ENCODE data around the gene ERICH6.

ERICH6 gene

GRCh38 chr3:150736903-150737832 lies 33.4 kb upstream of the ERICH6 start:
- no peak for DNase-seq (ENCODE audit: low read depth in 2 of 2)

- DNase-seq (ENCODE audit: low read depth in 2 of 2) = no peak
These were observed 32.6 kb upstream of the ERICH6 start for GRCh38 chr3:150736316-150736719.

DNA sequence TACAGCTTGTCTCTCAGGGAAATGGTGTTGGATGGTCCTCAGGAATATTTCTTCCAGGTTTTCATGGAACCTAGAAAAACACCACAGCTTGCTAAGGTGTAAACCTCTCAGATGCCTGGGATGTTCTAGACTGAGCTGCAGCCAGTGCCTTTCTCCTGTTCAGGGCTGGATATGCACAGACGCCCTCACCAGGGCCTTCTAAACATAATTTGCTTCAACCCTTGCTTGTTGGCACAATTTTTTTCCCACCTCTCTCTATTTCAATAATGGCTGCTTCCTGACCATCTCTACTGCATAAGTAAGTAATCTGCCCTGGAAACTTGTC lies 31.0 kb upstream of the ERICH6 start:
- no peak for DNase-seq (ENCODE audit: low read depth in 2 of 2)

GRCh38 chr3:150733936-150734794 lies 30.4 kb upstream of the ERICH6 start:
- no peak for DNase-seq (ENCODE audit: low read depth in 2 of 2)

- DNase-seq (ENCODE audit: low read depth in 2 of 2) = no peak
These were observed 29.7 kb upstream of the ERICH6 start for GRCh38 chr3:150733373-150733935.

GRCh38 chr3:150729682-150730360 lies 26.1 kb upstream of the ERICH6 start:
- no peak for DNase-seq (ENCODE audit: low read depth in 2 of 2)

GRCh38 chr3:150727653-150728502 lies 24.2 kb upstream of the ERICH6 start:
- DNase-seq (ENCODE audit: low read depth in 2 of 2) = no peak

DNA sequence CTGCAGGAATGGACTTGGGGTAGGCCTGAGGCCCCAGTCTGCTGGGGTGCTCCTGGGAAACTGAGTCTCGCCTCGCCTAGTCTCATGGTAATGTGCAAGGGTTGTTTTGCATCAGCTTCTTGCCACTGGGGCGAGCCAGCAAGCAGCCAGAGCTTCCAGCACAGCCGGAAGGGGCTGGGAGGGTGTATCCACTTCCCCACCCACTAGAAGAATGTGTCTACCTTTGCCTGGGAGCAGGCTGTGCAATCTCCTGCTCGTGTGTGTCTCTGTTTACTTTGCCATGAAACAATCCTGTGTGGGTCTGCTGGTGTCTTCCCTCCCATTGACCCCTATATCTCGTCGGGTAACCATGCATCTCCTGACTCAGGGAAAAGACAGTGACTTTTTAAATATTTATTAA lies 21.8 kb upstream of the ERICH6 start:
- DNase-seq (ENCODE audit: low read depth in 2 of 2) = no peak

GRCh38 chr3:150723946-150724345 lies 20.2 kb upstream of the ERICH6 start:
- no peak for DNase-seq (ENCODE audit: low read depth in 2 of 2)

DNA sequence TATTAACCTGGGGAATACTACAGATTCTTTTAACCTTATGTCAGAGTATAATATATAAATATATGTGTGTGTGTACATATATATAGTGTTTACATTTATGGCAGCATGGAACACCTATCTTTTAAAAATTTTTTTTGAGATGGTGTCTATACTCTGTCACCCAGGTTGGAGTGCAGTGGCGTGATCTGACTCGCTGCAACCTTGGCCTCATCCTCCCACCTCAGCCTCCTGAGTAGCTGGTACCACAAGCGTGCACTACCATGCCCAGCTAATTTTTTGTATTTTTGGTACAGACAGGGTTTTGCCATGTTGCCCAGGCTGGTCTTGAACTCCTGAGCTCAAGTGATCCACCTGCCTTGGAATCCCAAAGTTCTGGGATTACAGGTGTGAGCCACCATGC lies 18.5 kb upstream of the ERICH6 start:
- no peak for DNase-seq (ENCODE audit: low read depth in 2 of 2)

- no peak for DNase-seq (ENCODE audit: low read depth in 2 of 2)
These were observed 17.8 kb upstream of the ERICH6 start for GRCh38 chr3:150721285-150722130.

GRCh38 chr3:150720444-150720843 lies 16.7 kb upstream of the ERICH6 start:
- DNase-seq (ENCODE audit: low read depth in 2 of 2) = no peak

GRCh38 chr3:150710097-150710496 lies 6.4 kb upstream of the ERICH6 start:
- no peak for DNase-seq (ENCODE audit: low read depth in 2 of 2)

DNA sequence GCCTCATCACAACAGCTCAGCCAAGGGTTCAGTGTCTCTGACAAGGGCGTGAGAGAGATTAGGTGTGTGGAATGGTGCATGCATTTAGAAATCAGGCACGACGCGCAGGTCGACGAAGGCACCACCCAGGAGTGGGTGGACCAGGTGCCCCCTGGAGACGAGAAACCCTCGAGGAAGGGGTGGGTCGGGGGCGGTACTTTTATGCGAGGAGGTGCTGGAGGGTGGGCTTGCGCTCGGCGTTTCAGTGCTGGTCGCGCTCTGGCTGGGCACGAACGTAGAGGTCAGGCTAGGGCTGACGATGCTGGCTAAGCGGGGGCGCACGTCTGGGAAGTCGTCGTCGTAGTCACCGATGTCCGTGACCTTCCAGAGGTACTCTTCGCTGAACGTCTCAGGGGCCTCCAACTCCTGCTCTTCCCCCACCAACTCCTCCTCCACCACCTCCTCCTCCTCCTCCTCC lies 393 bp downstream of the ERICH6 start:
- no peak for DNase-seq (ENCODE audit: low read depth in 2 of 2)

DNA sequence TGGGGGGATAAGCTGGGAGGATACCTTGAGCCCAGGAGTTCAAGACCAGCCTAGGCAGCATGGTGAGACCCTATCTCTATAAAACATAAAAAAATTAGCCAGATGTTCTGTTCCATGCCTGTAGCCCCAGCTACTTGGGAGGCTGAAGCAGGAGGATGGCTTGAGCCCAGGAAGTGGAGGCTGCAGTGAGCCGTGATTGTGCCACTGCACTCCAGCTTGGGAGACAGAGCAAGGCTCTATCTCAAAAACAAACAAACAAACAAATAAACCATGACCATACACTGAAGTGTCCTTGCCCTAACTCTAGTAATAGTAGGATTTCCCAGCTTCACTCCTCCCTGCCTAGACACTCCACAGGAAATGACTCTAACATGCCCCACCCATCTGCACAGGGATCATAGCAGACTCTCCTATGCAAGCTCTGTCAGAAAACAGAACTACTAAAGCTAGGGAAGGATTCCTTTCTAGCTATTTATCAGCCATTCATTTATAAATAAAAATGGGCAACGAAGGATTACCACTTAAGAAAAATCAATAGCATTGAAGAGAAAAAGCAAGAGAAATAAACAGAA lies 4.6 kb downstream of the ERICH6 start:
- no peak for DNase-seq (ENCODE audit: low read depth in 2 of 2)

GRCh38 chr3:150697646-150698045 lies 6.1 kb downstream of the ERICH6 start:
- peak in 1 of 2 experiments; percentile 4 for DNase-seq (ENCODE audit: low read depth in 2 of 2)

- no peak for DNase-seq (ENCODE audit: low read depth in 2 of 2)
These were observed 12.2 kb downstream of the ERICH6 start for GRCh38 chr3:150691414-150692040.

DNA sequence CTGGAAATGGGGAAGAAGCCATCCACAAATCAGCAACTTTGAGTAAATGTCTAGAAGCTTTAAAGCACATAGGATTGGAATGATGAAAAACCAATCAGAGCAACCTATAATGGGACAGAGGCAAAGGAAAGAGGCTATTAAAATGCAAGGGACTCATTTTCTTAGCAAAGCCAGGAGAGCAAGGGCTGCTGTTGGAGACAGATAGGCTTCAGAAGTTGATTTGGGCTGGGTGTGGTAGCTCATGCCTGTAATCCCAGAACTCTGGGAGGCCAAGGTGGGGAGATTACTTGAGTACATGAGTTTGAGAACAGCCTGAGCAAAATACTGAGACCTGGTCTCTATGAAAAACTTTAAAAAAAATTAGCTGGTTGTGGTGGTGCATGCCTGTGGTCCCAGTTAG lies 16.1 kb downstream of the ERICH6 start:
- no peak for DNase-seq (ENCODE audit: low read depth in 2 of 2)

DNA sequence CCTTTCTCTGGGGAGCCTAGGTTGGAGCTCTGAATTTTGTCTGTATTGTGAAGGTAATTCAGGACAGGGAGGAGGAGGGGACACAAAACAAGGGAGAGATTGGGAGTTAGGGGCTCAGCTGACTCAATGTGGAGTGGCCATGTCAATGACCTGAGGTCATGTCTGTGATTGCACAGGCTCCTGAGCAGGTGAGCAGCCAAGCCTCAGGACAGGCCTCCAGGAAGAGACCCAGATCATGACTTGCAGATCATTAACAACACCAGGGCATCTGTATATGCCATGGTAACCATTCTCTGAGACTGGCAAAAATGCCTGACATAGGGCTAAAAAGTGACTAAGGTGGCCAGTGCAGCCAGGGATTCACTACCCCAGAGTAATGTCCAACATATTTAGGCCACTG lies 20.9 kb downstream of the ERICH6 start:
- DNase-seq (ENCODE audit: low read depth in 2 of 2) = no peak

Measured in fibroblast of skin of left biceps (primary cell).